Measurements from ENCODE around the gene GABRD. TPM values are rescaled to one million over a fixed set of nuclear protein-coding genes. Genes with fewer than 3 reads are reported as not detected.

Gene GABRD
- total RNA-seq, 2 experiments from 2014 or later, result not detected

DNA sequence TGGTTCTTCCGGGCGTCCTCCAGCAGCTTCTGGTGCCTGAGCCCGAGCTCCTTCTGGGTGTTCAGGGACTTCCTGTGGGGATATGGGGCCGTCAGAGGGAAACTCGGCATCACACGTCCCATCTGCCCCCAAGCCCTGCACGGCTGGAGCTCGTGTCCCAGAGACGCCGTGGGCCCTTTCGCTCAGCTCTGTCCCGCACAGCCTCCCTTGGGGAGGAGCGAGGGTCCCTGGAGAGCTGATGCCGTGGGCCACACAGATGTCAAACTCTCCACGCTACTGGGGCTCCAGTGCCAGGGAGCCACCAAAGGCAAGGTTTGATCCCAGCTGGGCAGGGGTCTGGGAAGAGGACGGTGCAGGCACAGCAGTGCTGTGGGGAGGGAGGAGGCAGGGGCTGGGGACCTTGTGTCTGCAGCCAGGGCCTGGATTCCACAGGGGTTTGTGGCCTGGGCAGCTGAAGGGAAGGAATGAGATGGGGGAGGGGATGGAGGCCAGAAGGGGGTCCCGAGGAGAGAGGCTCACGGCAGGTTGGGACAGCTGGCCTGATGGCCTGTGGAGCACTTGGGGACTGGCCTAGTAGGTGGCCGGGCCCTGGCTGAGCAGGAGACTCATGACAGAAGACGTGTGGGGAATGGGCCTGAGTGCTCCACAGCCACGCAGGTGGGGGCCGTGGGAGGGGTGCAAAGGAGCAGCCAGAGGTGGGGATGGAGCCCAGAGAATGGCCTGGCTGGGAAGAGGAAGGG lies 46.0 kb upstream of the GABRD start:
- no peaks in the 10 kb centered on the region for H3K27me3 Mint-ChIP-seq
- TF ChIP-seq, protein P1, sequence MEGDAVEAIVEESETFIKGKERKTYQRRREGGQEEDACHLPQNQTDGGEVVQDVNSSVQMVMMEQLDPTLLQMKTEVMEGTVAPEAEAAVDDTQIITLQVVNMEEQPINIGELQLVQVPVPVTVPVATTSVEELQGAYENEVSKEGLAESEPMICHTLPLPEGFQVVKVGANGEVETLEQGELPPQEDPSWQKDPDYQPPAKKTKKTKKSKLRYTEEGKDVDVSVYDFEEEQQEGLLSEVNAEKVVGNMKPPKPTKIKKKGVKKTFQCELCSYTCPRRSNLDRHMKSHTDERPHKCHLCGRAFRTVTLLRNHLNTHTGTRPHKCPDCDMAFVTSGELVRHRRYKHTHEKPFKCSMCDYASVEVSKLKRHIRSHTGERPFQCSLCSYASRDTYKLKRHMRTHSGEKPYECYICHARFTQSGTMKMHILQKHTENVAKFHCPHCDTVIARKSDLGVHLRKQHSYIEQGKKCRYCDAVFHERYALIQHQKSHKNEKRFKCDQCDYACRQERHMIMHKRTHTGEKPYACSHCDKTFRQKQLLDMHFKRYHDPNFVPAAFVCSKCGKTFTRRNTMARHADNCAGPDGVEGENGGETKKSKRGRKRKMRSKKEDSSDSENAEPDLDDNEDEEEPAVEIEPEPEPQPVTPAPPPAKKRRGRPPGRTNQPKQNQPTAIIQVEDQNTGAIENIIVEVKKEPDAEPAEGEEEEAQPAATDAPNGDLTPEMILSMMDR (IDR thresholded peaks at IDR 0.05), result no peak
- no peak overlapping the region for H3K4me3 Mint-ChIP-seq
- H3K27ac Mint-ChIP-seq, result no peak overlapping the region
- no peaks in the 10 kb centered on the region for H3K36me3 Mint-ChIP-seq (ENCODE audit: low read depth)
- ChIA-PET POLR2A (no interaction called here), CTCF (no interaction called here)
- no peaks in the 10 kb centered on the region for H3K4me1 Mint-ChIP-seq (ENCODE audit: low read depth)
- ATAC-seq, result no peak
- no peak for DNase-seq
- peaks cover 5% of the 10 kb centered on the region for H3K9me3 Mint-ChIP-seq
- intact Hi-C loops (cut with micrococcal nuclease), result no loop called here

DNA sequence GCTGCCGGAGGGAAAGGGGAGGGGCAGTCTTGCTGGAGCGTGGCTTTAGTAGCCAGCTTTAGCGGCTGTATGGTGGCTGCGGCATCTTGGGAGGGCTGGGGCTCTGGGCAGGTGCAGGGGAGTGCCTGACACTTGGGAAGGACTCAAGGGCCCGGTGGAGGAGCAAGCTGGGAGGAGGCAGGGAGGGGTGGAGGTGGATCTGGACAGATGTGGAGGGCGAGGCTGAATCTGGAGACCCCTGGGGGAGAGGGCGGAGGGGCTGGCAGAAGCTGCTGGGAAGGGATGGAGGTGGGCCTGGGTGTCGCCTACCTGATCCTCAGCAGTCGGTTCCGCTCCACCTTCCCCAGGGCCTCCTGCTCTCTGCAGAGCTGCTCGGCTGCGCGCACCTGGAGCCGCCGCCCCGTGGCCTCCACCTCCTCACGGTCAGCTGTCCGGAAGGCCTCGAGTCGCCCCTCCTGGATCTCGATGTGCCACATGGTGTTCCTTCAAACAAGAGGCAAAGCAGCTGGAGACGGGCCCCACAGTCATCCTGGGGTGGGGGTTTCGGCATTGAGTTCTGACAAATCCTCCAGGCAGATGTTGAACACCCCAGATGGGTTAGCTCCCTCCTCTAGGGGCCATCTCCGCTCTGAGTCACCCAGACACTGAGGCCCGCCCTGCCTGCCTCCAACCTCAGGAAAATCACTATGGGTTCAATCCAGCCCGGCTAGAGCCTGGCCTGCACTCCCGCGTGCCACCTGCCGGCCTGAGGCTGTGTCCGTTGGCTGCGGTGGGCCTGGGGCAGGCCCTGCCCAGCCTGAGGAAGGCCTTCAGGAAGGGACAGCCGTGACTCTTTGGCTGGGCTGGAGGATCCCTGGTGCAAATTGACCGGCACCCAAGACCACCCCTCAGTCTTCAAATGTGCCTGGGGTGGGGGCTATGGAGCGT lies 45.2 kb upstream of the GABRD start:
- Mint-ChIP-seq H3K36me3 (ENCODE audit: low read depth) (no peaks in the 10 kb centered on the region), H3K27ac (no peak overlapping the region), H3K4me3 (no peak overlapping the region), H3K4me1 (ENCODE audit: low read depth) (no peaks in the 10 kb centered on the region), H3K27me3 (no peaks in the 10 kb centered on the region), H3K9me3 (peaks cover 5% of the 10 kb centered on the region)
- CTCF ChIA-PET, result no interaction called here
- intact Hi-C loops (cut with micrococcal nuclease), result no loop called here
- TF ChIP-seq, protein P1 (IDR thresholded peaks at IDR 0.05), result no peak
- ATAC-seq, result no peak
- no peak for DNase-seq
- POLR2A ChIA-PET, result no interaction called here

DNA sequence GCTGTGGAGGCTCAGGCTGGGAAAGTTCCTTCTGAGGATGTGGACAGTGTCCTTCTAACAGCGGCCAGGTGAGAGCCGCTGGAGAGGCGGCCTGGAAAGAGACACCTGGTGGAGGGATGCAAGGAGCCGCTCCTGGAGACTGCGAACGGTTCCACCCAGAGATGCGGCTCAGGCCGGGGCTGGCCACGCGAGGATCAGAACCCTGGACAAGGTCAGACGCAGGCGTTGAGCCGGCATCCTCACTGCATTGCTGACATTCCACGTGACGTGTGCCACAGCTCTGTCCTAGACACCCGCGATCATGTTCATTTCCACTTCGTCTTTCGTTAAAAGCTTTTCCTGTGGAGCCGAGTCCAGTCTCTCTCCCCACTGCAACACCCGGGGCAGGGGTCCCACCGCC lies 44.3 kb upstream of the GABRD start:
- TF ChIP-seq, protein P1 (IDR thresholded peaks at IDR 0.05), result no peak
- CTCF ChIA-PET, result no interaction called here
- Mint-ChIP-seq H3K4me3 (no peak overlapping the region), H3K9me3 (peaks cover 10% of the 10 kb centered on the region), H3K27me3 (no peaks in the 10 kb centered on the region), H3K4me1 (ENCODE audit: low read depth) (no peaks in the 10 kb centered on the region), H3K27ac (no peak overlapping the region), H3K36me3 (ENCODE audit: low read depth) (no peaks in the 10 kb centered on the region)
- intact Hi-C loops (cut with micrococcal nuclease), result no loop called here
- ATAC-seq, result no peak
- DNase-seq, result no peak
- POLR2A ChIA-PET, result no interaction called here

DNA sequence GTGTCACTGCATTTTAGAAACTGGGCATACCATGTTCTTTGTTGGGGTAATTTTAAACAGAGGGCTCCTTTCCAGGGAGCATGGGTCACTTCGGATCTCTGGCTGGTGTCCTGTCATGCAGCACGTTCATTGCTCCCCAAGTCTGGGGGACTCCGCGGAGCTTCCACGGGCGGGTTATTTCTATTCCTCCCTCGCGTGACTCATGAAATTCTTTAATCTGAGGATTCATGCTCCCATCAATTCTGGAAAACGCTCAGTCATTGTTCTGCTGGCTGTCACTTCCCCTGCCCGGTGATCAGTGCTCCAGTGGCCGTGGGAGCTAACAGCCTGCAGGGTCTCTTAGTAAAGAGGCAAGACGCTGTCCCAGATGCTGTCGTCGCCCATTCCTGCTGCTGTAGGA lies 43.6 kb upstream of the GABRD start:
- no peak for DNase-seq
- no peaks in the 10 kb centered on the region for H3K27me3 Mint-ChIP-seq
- ChIA-PET POLR2A (no interaction called here), CTCF (no interaction called here)
- no peak overlapping the region for H3K27ac Mint-ChIP-seq
- TF ChIP-seq, protein P1 (IDR thresholded peaks at IDR 0.05), result no peak
- ATAC-seq, result no peak
- H3K36me3 Mint-ChIP-seq (ENCODE audit: low read depth), result no peaks in the 10 kb centered on the region
- H3K4me3 Mint-ChIP-seq, result no peak overlapping the region
- no peaks in the 10 kb centered on the region for H3K4me1 Mint-ChIP-seq (ENCODE audit: low read depth)
- H3K9me3 Mint-ChIP-seq, result peaks cover 10% of the 10 kb centered on the region
- intact Hi-C loops (cut with micrococcal nuclease), result no loop called here

DNA sequence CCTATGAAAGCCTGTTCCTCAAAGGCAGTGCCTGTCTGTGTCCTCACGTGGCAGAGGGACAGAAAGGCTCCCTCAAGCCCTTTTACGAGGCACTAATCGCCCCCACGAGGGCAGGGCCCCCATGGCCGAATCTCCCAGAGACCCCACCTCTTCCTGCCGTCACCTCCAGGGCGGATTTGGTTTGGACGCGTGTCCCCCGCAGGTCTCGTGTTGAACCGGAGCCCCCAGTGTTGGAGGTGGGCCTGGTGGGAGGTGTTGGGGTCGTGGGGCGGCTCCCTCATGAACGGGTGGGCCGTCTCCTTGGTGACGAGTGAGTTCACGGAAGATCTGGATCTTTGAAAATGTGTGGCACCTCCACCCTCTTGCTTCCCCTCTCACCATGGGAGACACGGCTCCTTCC lies 43.1 kb upstream of the GABRD start:
- H3K4me1 Mint-ChIP-seq (ENCODE audit: low read depth), result no peaks in the 10 kb centered on the region
- no peak overlapping the region for H3K27ac Mint-ChIP-seq
- H3K9me3 Mint-ChIP-seq, result peaks cover 7% of the 10 kb centered on the region
- POLR2A ChIA-PET, result no interaction called here
- no peaks in the 10 kb centered on the region for H3K27me3 Mint-ChIP-seq
- DNase-seq (no peak), ATAC-seq (no peak)
- H3K4me3 Mint-ChIP-seq, result no peak overlapping the region
- CTCF ChIA-PET, result no interaction called here
- H3K36me3 Mint-ChIP-seq (ENCODE audit: low read depth), result no peaks in the 10 kb centered on the region
- intact Hi-C loops (cut with micrococcal nuclease), result no loop called here
- TF ChIP-seq, protein P1 (IDR thresholded peaks at IDR 0.05), result no peak

Data from activated CD8-positive, alpha-beta T cell treated with anti-CD3 and anti-CD28 coated beads for 36 hours (primary cell).